GM19438 (cell line): ENCODE measurements around the gene MICB.
"Not testable (repeated sequence)": the region's sequence is repeated elsewhere in the genome, so short reads cannot be mapped to it uniquely, and the experiment has no call there.

ENCODE experiments used
- ATAC-seq: cut with Tn5 transposase; IDR thresholded peaks from one replicate; pipeline ENCODE4 v1.9.1; 2021; ENCODE audit warnings: low read depth; ENCODE audit not compliant: unreplicated experiment

MICB gene

GRCh38 chr6:31473780-31474761, 23.9 kb upstream of the MICB start:
- ATAC-seq, result no peak

GRCh38 chr6:31474871-31475286, 23.1 kb upstream of the MICB start:
- ATAC-seq, result no peak

GRCh38 chr6:31476515-31477139, 21.3 kb upstream of the MICB start:
- no peak for ATAC-seq

- ATAC-seq, result no peak
Observed at GRCh38 chr6:31477521-31477920, 20.4 kb upstream of the MICB start.

GRCh38 chr6:31478186-31478950, 19.6 kb upstream of the MICB start:
- ATAC-seq, result no peak

- no peak for ATAC-seq
Observed at GRCh38 chr6:31479151-31479932, 18.6 kb upstream of the MICB start.

GRCh38 chr6:31479933-31480535, 17.9 kb upstream of the MICB start:
- no peak for ATAC-seq

GRCh38 chr6:31480574-31480973, 17.4 kb upstream of the MICB start:
- ATAC-seq, result no peak

- no peak for ATAC-seq
Observed at GRCh38 chr6:31483392-31483791, 14.6 kb upstream of the MICB start.

GRCh38 chr6:31485055-31485454, 12.9 kb upstream of the MICB start:
- ATAC-seq, result no peak

- not testable (repeated sequence) for ATAC-seq
Observed at GRCh38 chr6:31486065-31486837, 11.7 kb upstream of the MICB start.

- not testable (repeated sequence) for ATAC-seq
Observed at GRCh38 chr6:31487674-31488073, 10.3 kb upstream of the MICB start.

GRCh38 chr6:31489086-31489485, 8.9 kb upstream of the MICB start:
- ATAC-seq, result no peak

- ATAC-seq, result no peak
Observed at GRCh38 chr6:31490115-31490873, 7.7 kb upstream of the MICB start.

- not testable (repeated sequence) for ATAC-seq
Observed at GRCh38 chr6:31493550-31493874, 4.4 kb upstream of the MICB start.

- ATAC-seq, result no peak
Observed at GRCh38 chr6:31493875-31494694, 3.9 kb upstream of the MICB start.

- no peak for ATAC-seq
Observed at GRCh38 chr6:31495580-31495979, 2.4 kb upstream of the MICB start.

- not testable (repeated sequence) for ATAC-seq
Observed at GRCh38 chr6:31496826-31497225, 1.1 kb upstream of the MICB start.
